ENCODE measurements around the gene WBP2. TPM values are rescaled to one million over a fixed set of nuclear protein-coding genes. Genes with fewer than 3 reads are reported as not detected.
"Not testable (repeated sequence)": the region's sequence is repeated elsewhere in the genome, so short reads cannot be mapped to it uniquely, and the experiment has no call there.

The WBP2 gene
- polyA plus RNA-seq, 1 donor (not counting 4 experiments of a cell fraction or from before 2014, with no cell fraction given) = 23.3 TPM

- peaks cover 2 to 3% of the 10 kb centered on the region in 2 experiments for H3K36me3 ChIP-seq (ENCODE audit: control insufficient read depth in 2 of 2, extremely low read depth in 1 of 2, insufficient read depth in 2 of 2, low read length in 2 of 2)
- H4K20me1 ChIP-seq (ENCODE audit: control insufficient read depth, extremely low read depth, insufficient read depth, low read length) = no peaks in the 10 kb centered on the region
- H3K79me2 ChIP-seq (ENCODE audit: control insufficient read depth, insufficient read depth, low read length) = no peaks in the 10 kb centered on the region
- no peak for FAIRE-seq
- H3K27me3 ChIP-seq (ENCODE audit: control insufficient read depth, extremely low read depth, insufficient read depth, low read length) = no peaks in the 10 kb centered on the region
- no peaks in the 10 kb centered on the region for H3K9me3 ChIP-seq (ENCODE audit: control insufficient read depth, low read depth, low read length)
- no peak overlapping the region for H2AFZ ChIP-seq (ENCODE audit: control insufficient read depth, low read length)
- no peak overlapping the region for H3K4me2 ChIP-seq (ENCODE audit: control insufficient read depth, extremely low read depth, insufficient read depth, low read depth, low read length)
- peaks cover 5% of the 10 kb centered on the region for H3K9me1 ChIP-seq (ENCODE audit: control insufficient read depth, extremely low read depth, insufficient read depth, low read length)
- H3K27ac ChIP-seq (ENCODE audit: control insufficient read depth, insufficient read depth, low read length) = no peak overlapping the region
- no peak overlapping the region for H3K4me3 ChIP-seq (ENCODE audit: control insufficient read depth in 2 of 3, extremely low read depth in 1 of 3, insufficient read depth in 2 of 3, low read depth in 1 of 3, low read length in 3 of 3)
- H3K4me1 ChIP-seq (ENCODE audit: control insufficient read depth, extremely low read depth, insufficient read depth, low read length) = peaks cover 34% of the 10 kb centered on the region
- TF ChIP-seq EZH2 (IDR thresholded peaks at IDR 0.05; ENCODE audit: low read length) = no peak
- H3K9ac ChIP-seq (ENCODE audit: control insufficient read depth, extremely low read depth, insufficient read depth, low read length) = no peak overlapping the region
- no peak for DNase-seq (ENCODE audit: low read depth, low spot score)
- dilution Hi-C loops (cut with MboI; ENCODE audit: extremely low pct_ligation_motif_present, low sequenced_read_pairs) = no loop called here
Measured at GRCh38 chr17:75811174-75811573, 44.0 kb downstream of the WBP2 start.

GRCh38 chr17:75810756-75811155 lies 44.4 kb downstream of the WBP2 start:
- dilution Hi-C loops (cut with MboI; ENCODE audit: extremely low pct_ligation_motif_present, low sequenced_read_pairs); H3K4me3 ChIP-seq (ENCODE audit: control insufficient read depth in 2 of 3, extremely low read depth in 1 of 3, insufficient read depth in 2 of 3, low read depth in 1 of 3, low read length in 3 of 3); FAIRE-seq; H3K9me1 ChIP-seq (ENCODE audit: control insufficient read depth, extremely low read depth, insufficient read depth, low read length); H3K27me3 ChIP-seq (ENCODE audit: control insufficient read depth, extremely low read depth, insufficient read depth, low read length); H2AFZ ChIP-seq (ENCODE audit: control insufficient read depth, low read length); H3K9ac ChIP-seq (ENCODE audit: control insufficient read depth, extremely low read depth, insufficient read depth, low read length); H3K9me3 ChIP-seq (ENCODE audit: control insufficient read depth, low read depth, low read length); H4K20me1 ChIP-seq (ENCODE audit: control insufficient read depth, extremely low read depth, insufficient read depth, low read length); H3K27ac ChIP-seq (ENCODE audit: control insufficient read depth, insufficient read depth, low read length); DNase-seq (ENCODE audit: low read depth, low spot score); H3K79me2 ChIP-seq (ENCODE audit: control insufficient read depth, insufficient read depth, low read length); H3K4me2 ChIP-seq (ENCODE audit: control insufficient read depth, extremely low read depth, insufficient read depth, low read depth, low read length); H3K36me3 ChIP-seq (ENCODE audit: control insufficient read depth in 2 of 2, extremely low read depth in 1 of 2, insufficient read depth in 2 of 2, low read length in 2 of 2): not testable (repeated sequence)
- peaks cover 34% of the 10 kb centered on the region for H3K4me1 ChIP-seq (ENCODE audit: control insufficient read depth, extremely low read depth, insufficient read depth, low read length)

GRCh38 chr17:75810216-75810615 lies 44.9 kb downstream of the WBP2 start:
- no peak for TF ChIP-seq CTCF (optimal IDR thresholded peaks at IDR 0.05 in 1 of 3, IDR thresholded peaks at IDR 0.05 in 1 of 3, conservative IDR thresholded peaks at IDR 0.05 in 1 of 3; ENCODE audit: extremely low read depth in 1 of 3, insufficient read depth in 2 of 3, low read length in 3 of 3)
- no peak for TF ChIP-seq EZH2 (IDR thresholded peaks at IDR 0.05; ENCODE audit: low read length)
- H3K36me3 ChIP-seq (ENCODE audit: control insufficient read depth in 2 of 2, extremely low read depth in 1 of 2, insufficient read depth in 2 of 2, low read length in 2 of 2) = peaks cover 2 to 3% of the 10 kb centered on the region in 2 experiments

More at GRCh38 chr17:75810216-75810615, 44.9 kb downstream of the WBP2 start:
- H2AFZ ChIP-seq (ENCODE audit: control insufficient read depth, low read length) = no peak overlapping the region
- H3K79me2 ChIP-seq (ENCODE audit: control insufficient read depth, insufficient read depth, low read length) = no peaks in the 10 kb centered on the region
- no peak overlapping the region for H3K27ac ChIP-seq (ENCODE audit: control insufficient read depth, insufficient read depth, low read length)
- no peak overlapping the region for H3K4me2 ChIP-seq (ENCODE audit: control insufficient read depth, extremely low read depth, insufficient read depth, low read depth, low read length)
- H3K9me3 ChIP-seq (ENCODE audit: control insufficient read depth, low read depth, low read length) = no peaks in the 10 kb centered on the region
- peaks cover 4% of the 10 kb centered on the region for H3K9me1 ChIP-seq (ENCODE audit: control insufficient read depth, extremely low read depth, insufficient read depth, low read length)
- dilution Hi-C loops (cut with MboI; ENCODE audit: extremely low pct_ligation_motif_present, low sequenced_read_pairs) = no loop called here
- peaks cover 31% of the 10 kb centered on the region for H3K4me1 ChIP-seq (ENCODE audit: control insufficient read depth, extremely low read depth, insufficient read depth, low read length)
- DNase-seq (ENCODE audit: low read depth, low spot score) (no peak), FAIRE-seq (no peak)
- no peak overlapping the region for H3K4me3 ChIP-seq (ENCODE audit: control insufficient read depth in 2 of 3, extremely low read depth in 1 of 3, insufficient read depth in 2 of 3, low read depth in 1 of 3, low read length in 3 of 3)
- H3K27me3 ChIP-seq (ENCODE audit: control insufficient read depth, extremely low read depth, insufficient read depth, low read length) = no peaks in the 10 kb centered on the region
- no peak overlapping the region for H3K9ac ChIP-seq (ENCODE audit: control insufficient read depth, extremely low read depth, insufficient read depth, low read length)
- no peaks in the 10 kb centered on the region for H4K20me1 ChIP-seq (ENCODE audit: control insufficient read depth, extremely low read depth, insufficient read depth, low read length)

Measured in keratinocyte (primary cell).